RWPE2 (cell line): ENCODE measurements around the gene UPF2.
"Not testable (repeated sequence)": the region's sequence is repeated elsewhere in the genome, so short reads cannot be mapped to it uniquely, and the experiment has no call there.

Source experiments
- ATAC-seq: fragments of 200-7000 bp; cut with Tn5 transposase; 3 replicates; pipeline ENCODE4 v1.9.1; 2021; ENCODE audit warnings: low read depth
- DNase-seq: peaks from one replicate; pipeline ENCODE4 v3.0.0-alpha.2; 2020; ENCODE audit warnings: low spot score
- H3K27ac ChIP-seq: fragments of 450-650 bp; 2 replicates; pipeline ENCODE4 v1.5.1; 2017; ENCODE audit warnings: mild to moderate bottlenecking; ENCODE audit not compliant: poor library complexity, severe bottlenecking
- H3K27me3 ChIP-seq: fragments of 250-450 bp; sonication (Bioruptor Pico); 2 replicates; pipeline ENCODE4 v1.5.1; 2021; ENCODE audit warnings: mild to moderate bottlenecking, moderate library complexity; ENCODE audit not compliant: insufficient read depth, poor library complexity, severe bottlenecking
- H3K36me3 ChIP-seq: fragments of 250-450 bp; sonication (Bioruptor Pico); 2 replicates; pipeline ENCODE4 v1.5.1; 2020; ENCODE audit warnings: low read depth, mild to moderate bottlenecking, moderate library complexity
- H3K4me1 ChIP-seq: fragments of 250-450 bp; sonication (Bioruptor Pico); 2 replicates; pipeline ENCODE4 v1.5.1; 2021; ENCODE audit warnings: mild to moderate bottlenecking, moderate library complexity; ENCODE audit not compliant: insufficient read depth, poor library complexity, severe bottlenecking
- H3K4me3 ChIP-seq: fragments of 250-450 bp; sonication (Bioruptor Pico); 2 replicates; pipeline ENCODE4 v1.5.1; 2021; ENCODE audit warnings: mild to moderate bottlenecking, moderate library complexity; ENCODE audit not compliant: severe bottlenecking
- H3K9me3 ChIP-seq: fragments of 250-450 bp; sonication (Bioruptor Pico); 2 replicates; pipeline ENCODE4 v1.5.1; 2021; ENCODE audit warnings: mild to moderate bottlenecking, moderate library complexity; ENCODE audit not compliant: severe bottlenecking
- TF ChIP-seq, protein P1 (sequence below): fragments of 450-650 bp; IDR thresholded peaks from one replicate; pipeline ENCODE4 v1.5.1; 2017; ENCODE audit warnings: mild to moderate bottlenecking, moderate library complexity; ENCODE audit not compliant: poor library complexity, severe bottlenecking

The UPF2 gene

DNA sequence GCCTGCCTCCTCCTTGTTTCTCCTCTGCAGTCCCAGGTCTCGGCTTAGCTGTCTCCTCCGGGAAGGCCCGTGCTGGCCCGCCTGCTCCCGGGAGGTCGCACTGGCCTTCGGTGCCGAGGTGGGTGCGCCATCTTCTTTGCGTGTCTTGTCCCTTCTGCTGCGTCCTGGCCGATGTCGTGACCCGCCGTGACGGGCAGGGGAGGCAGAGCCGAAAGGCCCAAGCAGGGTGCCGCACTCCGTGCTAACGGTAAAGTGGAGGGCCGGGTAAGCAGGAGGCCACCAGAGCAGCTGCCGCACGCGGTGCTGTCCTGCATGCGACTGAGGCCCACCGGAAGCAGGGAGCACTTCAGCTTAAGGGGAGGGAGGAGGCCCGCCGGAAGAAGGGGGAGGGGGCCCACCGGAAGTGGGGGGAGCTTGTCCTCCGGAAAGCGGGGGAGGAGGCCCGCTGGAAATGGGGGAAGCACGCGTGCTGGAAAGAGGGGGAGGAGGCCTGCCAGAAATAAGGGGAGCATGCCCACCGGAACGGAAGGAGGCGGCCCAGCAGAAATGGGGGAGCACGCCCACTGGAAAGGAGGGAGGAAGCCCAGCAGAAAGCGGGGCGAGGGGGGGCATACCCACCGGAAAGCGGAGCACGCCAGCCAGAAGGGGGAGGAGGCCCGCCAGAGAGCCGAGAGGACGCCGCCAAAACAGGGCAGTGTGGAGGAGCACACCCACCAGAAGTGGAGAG lies 148.1 kb downstream of the UPF2 start:
- peak; percentile 67 for DNase-seq
- no peaks in the 10 kb centered on the region for H3K36me3 ChIP-seq
- H3K4me1 ChIP-seq, result peaks cover 18% of the 10 kb centered on the region
- no peaks in the 10 kb centered on the region for H3K27me3 ChIP-seq
- no peak for ATAC-seq
- H3K4me3 ChIP-seq, result no peak overlapping the region
- TF ChIP-seq, protein P1, sequence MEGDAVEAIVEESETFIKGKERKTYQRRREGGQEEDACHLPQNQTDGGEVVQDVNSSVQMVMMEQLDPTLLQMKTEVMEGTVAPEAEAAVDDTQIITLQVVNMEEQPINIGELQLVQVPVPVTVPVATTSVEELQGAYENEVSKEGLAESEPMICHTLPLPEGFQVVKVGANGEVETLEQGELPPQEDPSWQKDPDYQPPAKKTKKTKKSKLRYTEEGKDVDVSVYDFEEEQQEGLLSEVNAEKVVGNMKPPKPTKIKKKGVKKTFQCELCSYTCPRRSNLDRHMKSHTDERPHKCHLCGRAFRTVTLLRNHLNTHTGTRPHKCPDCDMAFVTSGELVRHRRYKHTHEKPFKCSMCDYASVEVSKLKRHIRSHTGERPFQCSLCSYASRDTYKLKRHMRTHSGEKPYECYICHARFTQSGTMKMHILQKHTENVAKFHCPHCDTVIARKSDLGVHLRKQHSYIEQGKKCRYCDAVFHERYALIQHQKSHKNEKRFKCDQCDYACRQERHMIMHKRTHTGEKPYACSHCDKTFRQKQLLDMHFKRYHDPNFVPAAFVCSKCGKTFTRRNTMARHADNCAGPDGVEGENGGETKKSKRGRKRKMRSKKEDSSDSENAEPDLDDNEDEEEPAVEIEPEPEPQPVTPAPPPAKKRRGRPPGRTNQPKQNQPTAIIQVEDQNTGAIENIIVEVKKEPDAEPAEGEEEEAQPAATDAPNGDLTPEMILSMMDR, result no peak
- H3K27ac ChIP-seq, result peak overlapping the region; percentile 100
- no peaks in the 10 kb centered on the region for H3K9me3 ChIP-seq

DNA sequence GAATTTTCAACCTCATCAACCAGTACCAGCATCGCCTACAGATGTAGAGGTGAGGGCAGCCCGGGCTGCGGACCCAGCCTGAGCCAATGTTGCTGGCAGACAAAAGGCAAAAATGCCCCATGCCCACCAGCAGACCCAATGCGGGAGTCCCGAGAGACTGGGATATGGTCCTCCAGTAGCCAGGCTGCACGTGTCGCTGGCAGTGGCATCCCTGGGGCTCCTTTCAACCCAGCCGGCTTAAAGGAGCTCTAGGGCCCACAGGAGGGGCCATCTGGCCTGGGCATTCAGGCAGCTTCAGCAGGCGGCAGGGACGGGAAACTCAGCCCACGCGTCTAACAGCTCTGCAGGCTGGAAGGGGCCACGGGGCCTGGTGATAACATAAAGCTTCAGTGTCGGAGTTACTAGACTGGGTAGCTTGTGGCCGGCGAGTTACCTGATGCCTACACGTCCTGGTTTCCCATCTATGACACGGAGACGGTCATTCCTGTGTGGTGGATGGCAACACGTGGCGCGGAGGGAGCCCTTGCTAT lies 148.8 kb downstream of the UPF2 start:
- TF ChIP-seq, protein P1, result no peak
- Histone ChIP-seq H3K27ac (peak overlapping the region; percentile 100), H3K36me3 (no peaks in the 10 kb centered on the region), H3K4me3 (no peak overlapping the region), H3K27me3 (no peaks in the 10 kb centered on the region), H3K4me1 (peaks cover 15% of the 10 kb centered on the region), H3K9me3 (no peaks in the 10 kb centered on the region)
- DNase-seq (no peak), ATAC-seq (no peak)

DNA sequence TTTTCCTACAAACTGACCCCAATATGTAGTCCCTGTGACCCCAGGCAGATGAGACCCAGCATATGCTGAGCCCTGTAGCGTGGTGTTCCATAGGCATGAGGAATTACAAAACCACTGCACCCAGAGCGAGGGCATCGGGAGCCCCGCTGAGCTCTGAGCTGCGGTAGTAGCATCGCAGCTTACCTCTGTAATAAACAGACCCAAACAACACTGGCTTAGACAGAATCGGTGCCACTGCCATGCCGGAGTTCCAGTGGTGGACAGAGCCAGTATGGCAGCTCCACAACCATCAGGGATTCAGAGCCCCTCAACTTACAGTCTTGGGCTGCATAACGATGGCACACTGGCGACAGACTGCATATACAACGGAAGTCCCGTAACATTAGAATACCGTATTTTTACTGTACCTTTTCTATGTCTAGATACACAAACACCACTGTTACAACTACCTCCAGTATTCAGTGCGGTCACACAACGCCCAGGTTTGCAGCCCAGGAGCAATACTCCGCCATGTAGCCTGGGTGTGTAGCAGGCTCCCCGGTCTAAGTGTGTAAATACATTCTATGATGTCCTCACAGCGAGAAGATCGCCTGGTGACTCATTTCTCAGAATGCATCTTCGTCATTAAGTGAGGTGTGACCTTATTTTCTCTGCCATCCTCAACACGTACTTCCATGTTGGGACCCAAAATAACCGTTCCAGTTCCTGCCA lies 150.7 kb downstream of the UPF2 start:
- TF ChIP-seq, protein P1, result no peak
- ATAC-seq (no peak), DNase-seq (no peak)
- Histone ChIP-seq H3K4me1 (peaks cover 5% of the 10 kb centered on the region), H3K4me3 (no peak overlapping the region), H3K27ac (peak overlapping the region; percentile 100), H3K9me3 (no peaks in the 10 kb centered on the region), H3K36me3 (no peaks in the 10 kb centered on the region), H3K27me3 (no peaks in the 10 kb centered on the region)

DNA sequence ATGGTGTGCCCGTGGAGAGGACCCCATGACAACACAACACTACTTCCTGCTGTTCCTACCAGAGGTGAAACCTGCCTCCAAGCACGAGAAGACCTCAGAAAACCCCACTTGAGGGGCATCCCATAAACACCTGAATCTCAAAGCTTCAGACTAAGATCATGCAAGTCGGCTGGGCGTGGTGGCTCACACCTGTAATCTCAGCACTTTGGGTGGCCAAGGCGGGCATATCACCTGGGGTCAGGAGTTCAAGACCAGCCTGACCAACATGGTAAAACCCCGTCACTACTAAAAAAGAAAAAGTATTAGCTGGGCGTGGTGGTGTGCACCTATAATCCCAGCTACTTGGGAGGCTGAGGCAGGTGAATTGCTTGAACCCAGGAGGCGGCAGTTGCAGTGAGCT lies 153.3 kb downstream of the UPF2 start:
- Histone ChIP-seq H3K4me1 (peaks cover 19% of the 10 kb centered on the region), H3K27ac (peak overlapping the region; percentile 19)
- H3K36me3 ChIP-seq, DNase-seq, H3K9me3 ChIP-seq, ATAC-seq, H3K4me3 ChIP-seq, H3K27me3 ChIP-seq: not testable (repeated sequence)

- no peak for ATAC-seq
- H3K4me3 ChIP-seq, result no peak overlapping the region
- peak overlapping the region; percentile 98 for H3K27ac ChIP-seq
- no peaks in the 10 kb centered on the region for H3K27me3 ChIP-seq
- DNase-seq, result no peak
- TF ChIP-seq, protein P1, result no peak
- H3K4me1 ChIP-seq, result peaks cover 33% of the 10 kb centered on the region
- no peaks in the 10 kb centered on the region for H3K36me3 ChIP-seq
- no peaks in the 10 kb centered on the region for H3K9me3 ChIP-seq
These were observed 155.0 kb downstream of the UPF2 start for GRCh38 chr10:11887381-11888227.
